HG03135 (cell line): ENCODE measurements around the gene ZNF655.
A peak's percentile ranks its signal among the peaks of the same experiment; 100 is the strongest.

Source experiments
- ATAC-seq: cut with Tn5 transposase; IDR thresholded peaks from one replicate; pipeline ENCODE4 v1.9.1; 2021; ENCODE audit warnings: mild to moderate bottlenecking, moderate library complexity; ENCODE audit not compliant: unreplicated experiment

The ZNF655 gene

DNA sequence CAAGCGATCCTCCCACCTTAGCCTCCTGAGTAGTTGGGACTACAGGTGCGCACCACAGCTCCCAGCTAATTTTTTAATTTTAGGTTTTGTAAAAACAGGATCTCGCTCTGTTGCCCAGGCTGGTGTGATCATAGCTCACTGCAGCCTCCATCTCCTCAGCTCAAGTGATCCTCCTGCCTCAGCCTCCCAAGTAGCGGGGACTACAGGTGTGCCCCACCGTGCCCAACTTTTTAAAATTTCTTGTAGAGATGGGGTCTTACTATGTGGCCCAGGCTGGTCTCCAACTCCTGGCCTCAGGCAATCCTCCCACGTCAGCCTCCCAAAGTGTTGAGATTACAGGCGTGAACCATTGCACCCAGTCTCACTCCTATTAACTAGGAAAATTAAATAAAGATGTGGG, 47.1 kb downstream of the ZNF655 start:
- no peak for ATAC-seq

GRCh38 chr7:99606531-99606930, 48.1 kb downstream of the ZNF655 start:
- no peak for ATAC-seq

DNA sequence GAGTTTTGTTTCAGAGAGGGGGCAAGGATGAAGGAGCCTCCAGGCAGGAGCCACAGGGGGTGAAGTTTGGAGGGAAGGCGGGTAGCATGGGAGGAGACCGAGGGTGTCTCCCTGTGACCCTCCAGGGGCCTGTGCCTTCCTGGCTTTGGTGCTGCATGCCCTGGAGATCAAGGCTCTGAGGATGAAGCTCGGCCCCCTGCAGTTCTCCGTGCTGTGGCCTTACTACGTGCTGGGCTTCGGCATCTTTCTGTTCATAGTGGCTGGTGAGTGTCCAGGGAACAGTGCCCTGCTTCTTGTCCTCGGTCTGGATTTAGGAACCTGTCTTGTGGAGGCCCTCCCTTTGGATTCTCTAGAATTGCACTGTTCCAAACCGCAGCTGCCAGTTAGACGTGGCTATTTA, 49.1 kb downstream of the ZNF655 start:
- no peak for ATAC-seq

DNA sequence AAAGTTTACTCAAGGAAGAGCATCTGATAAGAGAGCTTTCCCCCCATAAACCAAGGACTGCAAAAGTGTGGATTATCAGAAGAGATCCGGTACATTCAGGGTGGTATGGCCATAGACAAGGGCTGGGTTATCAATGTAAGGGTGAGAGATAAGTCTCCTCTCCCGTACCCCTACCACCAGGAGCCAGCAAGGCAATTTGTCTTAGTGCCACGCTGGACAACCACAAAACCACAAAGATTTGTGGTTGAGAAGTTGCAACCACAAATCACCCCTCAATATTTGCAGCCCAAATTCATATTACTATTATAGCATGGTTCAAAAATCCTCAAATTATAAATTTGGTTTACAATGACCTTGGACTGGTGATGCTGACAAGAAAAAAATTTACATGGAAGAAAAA, 56.1 kb downstream of the ZNF655 start:
- no peak for ATAC-seq

- ATAC-seq = no peak
Measured at GRCh38 chr7:99615989-99616358, 57.5 kb downstream of the ZNF655 start.

- ATAC-seq = peak; percentile 86
Measured at GRCh38 chr7:99616359-99617191, 58.1 kb downstream of the ZNF655 start, which contains the start of gene ZSCAN25. Gene ZSCAN25, plus strand, starts transcription at chr7:99616946. Its CDS starts 2,661 bp downstream, at chr7:99619607.

- ATAC-seq = peak; percentile 39
Measured at GRCh38 chr7:99617192-99617781, 58.8 kb downstream of the ZNF655 start.

- no peak for ATAC-seq
Measured at GRCh38 chr7:99618726-99619125, 60.3 kb downstream of the ZNF655 start.

GRCh38 chr7:99619571-99620130, 61.2 kb downstream of the ZNF655 start:
- no peak for ATAC-seq

GRCh38 chr7:99621271-99621670, 62.8 kb downstream of the ZNF655 start:
- ATAC-seq = no peak

- no peak for ATAC-seq
Measured at GRCh38 chr7:99622596-99622995, 64.2 kb downstream of the ZNF655 start.

GRCh38 chr7:99623091-99623693, 64.8 kb downstream of the ZNF655 start:
- ATAC-seq = no peak

DNA sequence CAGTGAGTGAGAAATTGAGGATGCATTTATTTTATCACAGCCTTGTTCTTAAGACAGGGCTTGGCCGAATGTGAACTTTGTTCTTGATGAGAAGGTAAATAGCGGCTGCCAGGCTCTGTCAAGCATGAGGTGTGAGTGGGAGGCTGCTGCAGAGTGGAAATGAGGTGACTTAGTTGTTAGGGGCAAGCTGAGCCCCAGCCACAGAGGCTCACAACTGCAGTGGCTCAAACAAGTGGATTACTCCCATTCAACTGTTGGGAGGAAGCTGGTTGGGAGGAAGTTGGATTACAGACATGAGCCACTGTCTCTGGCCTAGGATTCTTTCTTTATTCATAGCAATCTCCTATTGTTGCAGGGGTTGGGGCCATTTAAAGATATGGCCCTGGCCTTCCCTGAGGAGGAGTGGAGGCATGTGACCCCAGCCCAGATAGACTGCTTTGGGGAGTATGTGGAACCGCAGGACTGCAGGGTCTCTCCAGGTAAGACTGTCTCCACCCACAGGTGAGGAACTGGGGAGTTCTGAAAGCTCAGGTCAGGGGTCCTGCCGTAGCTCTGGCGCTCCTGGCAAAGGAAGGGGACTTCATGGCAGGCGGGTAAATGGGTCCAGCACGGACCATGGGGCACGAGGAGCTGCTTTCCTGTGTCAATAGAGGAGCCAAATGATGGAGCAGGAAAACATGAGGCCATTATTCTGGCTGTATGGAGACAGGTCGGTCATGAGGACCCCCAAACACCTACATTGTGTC, 65.4 kb downstream of the ZNF655 start:
- ATAC-seq = no peak

GRCh38 chr7:99624484-99624883, 66.0 kb downstream of the ZNF655 start:
- no peak for ATAC-seq

DNA sequence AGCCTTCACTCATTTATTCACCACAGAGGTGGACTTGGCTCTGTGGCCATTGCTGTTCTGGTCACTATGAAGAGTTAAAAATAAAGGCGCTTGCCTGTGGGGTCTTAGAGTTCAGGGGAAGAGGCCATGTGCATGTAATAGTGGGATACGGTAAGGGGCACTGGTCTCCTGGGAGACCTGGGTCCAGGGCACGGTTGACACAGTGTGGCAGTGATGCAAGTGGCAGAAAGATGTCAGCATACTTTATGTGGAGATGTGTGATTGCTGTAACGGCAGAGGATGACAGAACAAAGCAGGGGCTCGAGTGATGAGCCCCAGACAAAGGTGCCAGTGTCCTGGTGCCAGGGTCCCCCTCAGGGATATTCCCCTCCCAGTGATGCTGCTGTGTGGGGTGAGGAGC, 66.9 kb downstream of the ZNF655 start:
- no peak for ATAC-seq

- no peak for ATAC-seq
Measured at GRCh38 chr7:99625961-99626360, 67.5 kb downstream of the ZNF655 start.
